WI38 (cell line): ENCODE results near the gene CUTA.
"Not testable (repeated sequence)": the region's sequence is repeated elsewhere in the genome, so short reads cannot be mapped to it uniquely, and the experiment has no call there.

Source experiments
- H3K4me3 ChIP-seq: 2 replicates; pipeline ENCODE4 v1.5.1; 2011; ENCODE audit warnings: low read depth, mild to moderate bottlenecking, control low read depth, low read length
- TF ChIP-seq, protein P1 (sequence below): IDR thresholded peaks from 2 replicates; pipeline ENCODE4 v1.5.1; 2012; ENCODE audit warnings: low read depth, mild to moderate bottlenecking, control low read depth, low read length

Gene CUTA

DNA sequence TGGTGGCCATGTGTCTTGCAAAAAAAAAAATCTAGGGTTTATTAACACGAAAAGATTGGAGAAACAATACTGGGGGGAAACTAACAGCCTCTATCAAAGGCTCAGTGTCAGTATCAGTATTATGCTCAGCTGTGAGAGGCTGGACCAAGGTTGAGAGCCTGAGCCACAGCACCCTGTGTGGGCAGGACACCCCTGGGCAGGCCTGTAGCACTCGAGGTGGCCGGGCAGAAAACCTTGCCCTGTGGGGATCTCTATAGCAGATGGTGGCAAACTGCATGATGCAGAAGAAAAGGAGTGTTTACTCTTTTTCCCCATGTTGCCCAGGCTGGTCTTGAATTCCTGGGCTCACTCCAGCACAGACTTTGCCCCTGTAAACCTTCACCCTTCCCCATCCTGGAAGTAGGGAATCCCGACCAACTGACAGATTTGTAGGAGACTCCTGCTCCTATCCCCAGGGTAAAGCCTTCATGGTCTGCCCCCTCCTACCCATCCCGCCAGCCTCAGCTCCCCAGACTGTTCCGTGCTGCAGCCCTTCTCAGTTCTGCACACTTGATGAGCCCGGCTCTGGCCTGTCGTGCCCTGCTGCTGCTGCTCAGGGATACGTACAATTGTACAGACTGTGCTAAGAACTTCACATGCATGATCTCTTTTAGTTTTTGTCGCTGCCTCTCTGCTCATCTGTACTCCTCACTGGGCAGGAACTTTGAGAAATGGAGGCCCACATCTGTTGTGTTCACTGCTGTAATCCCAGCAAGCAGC lies 34.3 kb downstream of the CUTA start:
- TF ChIP-seq, protein P1, sequence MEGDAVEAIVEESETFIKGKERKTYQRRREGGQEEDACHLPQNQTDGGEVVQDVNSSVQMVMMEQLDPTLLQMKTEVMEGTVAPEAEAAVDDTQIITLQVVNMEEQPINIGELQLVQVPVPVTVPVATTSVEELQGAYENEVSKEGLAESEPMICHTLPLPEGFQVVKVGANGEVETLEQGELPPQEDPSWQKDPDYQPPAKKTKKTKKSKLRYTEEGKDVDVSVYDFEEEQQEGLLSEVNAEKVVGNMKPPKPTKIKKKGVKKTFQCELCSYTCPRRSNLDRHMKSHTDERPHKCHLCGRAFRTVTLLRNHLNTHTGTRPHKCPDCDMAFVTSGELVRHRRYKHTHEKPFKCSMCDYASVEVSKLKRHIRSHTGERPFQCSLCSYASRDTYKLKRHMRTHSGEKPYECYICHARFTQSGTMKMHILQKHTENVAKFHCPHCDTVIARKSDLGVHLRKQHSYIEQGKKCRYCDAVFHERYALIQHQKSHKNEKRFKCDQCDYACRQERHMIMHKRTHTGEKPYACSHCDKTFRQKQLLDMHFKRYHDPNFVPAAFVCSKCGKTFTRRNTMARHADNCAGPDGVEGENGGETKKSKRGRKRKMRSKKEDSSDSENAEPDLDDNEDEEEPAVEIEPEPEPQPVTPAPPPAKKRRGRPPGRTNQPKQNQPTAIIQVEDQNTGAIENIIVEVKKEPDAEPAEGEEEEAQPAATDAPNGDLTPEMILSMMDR: no peak
- no peak overlapping the region for H3K4me3 ChIP-seq

DNA sequence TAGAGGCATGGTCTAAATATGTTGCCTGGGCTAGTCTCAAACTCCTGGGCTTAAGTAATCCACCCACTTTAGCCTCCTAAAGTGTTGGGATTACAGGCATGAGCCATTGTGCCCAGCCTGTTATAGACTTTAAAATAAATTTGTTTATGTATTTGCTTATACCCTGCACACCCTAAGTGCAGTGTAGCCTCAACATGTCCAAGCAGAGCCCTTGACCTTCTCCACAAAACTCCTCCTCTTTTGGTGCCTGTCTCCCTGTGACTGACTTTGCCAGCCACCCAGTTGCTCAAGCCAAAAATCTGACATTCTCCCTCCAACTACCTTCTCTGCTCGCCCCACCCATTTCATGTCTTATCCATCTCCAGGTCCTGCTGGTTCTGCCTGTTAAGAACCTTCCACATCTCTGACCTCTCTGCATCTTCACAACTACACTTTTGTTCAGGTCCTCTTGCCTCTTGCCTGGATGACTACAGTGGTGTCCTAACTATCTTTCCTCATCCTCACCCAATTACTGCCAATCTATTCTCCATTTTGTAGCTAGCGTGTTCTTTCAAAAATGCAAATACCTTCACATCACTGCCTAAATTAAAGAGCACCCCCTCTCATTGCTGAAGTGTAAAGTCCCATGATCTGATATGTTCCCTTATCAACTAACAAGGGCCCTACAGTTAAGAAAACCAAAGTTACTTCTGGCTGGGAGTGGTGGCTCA lies 37.5 kb downstream of the CUTA start:
- TF ChIP-seq, protein P1: no peak
- H3K4me3 ChIP-seq: no peak overlapping the region

DNA sequence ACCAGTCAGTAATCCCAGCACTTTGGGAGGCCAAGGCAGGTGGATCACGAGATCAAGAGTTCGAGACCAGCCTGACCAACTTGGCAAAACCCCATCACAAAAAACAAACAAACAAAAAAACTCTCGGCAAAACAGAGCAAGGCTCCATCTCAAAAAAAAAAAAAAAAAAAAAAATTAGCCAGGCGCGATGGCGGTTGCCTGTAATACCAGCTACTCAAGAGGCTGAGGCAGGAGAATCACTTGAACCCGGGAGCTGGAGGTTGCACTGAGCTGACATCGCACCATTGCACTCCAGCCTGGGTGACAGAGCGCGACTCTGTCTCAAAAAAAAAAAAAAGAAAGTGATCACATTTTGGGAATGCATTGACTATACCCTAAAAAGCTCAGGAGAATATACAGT lies 38.7 kb downstream of the CUTA start:
- H3K4me3 ChIP-seq: not testable (repeated sequence)

DNA sequence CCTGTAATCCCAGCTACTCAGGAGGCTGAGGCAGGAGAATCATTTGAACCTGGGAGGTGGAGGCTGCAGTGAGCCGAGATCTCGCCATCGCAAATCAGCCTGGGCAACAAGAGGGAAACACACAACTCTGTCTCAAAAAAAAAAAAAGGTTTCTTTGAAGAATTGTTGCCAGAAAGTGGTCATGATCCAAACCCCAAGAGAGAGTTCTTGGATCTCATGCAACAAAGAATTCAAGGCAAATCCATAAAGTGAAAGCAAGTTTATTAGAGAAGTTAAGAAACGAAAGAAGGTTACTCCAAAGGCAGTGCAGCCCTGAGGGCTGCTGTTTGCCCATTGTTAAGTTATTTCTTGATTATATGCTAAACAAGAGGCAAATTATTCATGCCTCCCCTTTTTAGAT lies 40.7 kb downstream of the CUTA start:
- TF ChIP-seq, protein P1: no peak
- no peak overlapping the region for H3K4me3 ChIP-seq

DNA sequence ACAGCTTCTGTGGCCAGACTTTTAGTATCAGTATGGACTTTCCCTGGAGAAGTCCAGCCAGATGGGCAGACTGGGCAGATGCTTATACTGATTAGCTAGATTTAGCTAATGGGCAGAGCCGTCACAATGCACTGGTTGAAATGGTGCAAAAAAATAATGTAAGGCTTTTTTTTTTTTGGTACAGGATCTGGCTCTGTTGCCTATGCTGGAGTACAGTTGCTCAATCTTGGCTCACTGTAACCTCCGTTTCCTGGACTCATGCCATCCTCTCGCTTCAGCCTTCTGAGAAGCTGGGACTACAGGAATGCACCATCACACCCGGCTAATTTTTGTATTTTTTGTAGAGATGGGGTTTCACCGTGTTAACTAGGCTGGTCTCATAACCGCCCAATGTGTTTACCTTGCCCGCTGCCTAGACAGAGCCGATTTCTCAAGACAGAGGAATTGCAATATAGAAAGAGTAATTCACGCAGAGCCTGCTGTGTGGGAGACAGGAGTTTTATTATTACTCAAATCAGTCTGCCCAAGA lies 42.7 kb downstream of the CUTA start:
- H3K4me3 ChIP-seq: no peak overlapping the region
- TF ChIP-seq, protein P1: no peak

DNA sequence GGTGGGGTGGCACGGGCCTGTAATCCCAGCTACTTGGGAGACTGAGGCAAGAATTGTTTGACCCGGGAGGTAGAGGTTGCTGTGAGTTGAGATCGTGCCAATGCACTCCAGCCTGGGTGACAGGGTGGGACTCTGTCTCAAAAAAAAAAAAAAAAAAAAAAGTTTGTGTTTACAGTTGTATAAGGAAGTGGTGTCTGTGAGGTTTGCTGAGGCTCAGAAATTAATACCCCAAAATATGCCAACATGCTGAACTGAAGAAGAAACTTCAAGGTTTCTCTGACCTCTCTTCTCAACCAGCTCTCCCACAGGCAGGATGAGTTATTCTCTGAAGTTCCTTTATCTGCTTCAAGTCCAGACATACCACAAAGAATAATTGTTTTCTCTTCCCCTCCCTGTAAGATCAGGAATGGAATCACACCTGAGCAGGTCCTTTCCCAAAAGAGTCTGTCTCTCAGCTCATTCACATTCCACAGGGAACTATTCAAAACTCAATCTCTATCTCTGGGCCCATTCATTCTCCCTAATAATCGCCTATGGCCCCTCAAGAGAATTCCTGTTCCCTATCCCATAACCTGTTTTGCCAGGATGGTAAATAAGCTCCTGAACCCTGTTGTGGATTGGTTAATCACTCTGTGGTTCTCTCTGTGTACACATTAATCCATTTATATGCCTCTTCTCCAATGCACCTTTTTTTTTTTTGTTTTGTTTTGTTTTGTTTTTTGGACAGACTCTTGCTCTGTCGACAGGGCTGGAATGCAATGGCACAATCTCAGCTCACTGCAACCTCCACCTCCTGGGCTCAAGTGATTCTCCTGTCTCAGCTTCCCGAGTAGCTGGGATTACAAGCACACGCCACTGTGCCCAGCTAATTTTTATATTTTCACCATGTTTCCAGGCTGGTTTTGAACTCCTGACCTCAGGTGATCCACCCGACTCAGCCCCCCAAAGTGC lies 43.7 kb downstream of the CUTA start:
- H3K4me3 ChIP-seq: no peak overlapping the region
- TF ChIP-seq, protein P1: no peak

DNA sequence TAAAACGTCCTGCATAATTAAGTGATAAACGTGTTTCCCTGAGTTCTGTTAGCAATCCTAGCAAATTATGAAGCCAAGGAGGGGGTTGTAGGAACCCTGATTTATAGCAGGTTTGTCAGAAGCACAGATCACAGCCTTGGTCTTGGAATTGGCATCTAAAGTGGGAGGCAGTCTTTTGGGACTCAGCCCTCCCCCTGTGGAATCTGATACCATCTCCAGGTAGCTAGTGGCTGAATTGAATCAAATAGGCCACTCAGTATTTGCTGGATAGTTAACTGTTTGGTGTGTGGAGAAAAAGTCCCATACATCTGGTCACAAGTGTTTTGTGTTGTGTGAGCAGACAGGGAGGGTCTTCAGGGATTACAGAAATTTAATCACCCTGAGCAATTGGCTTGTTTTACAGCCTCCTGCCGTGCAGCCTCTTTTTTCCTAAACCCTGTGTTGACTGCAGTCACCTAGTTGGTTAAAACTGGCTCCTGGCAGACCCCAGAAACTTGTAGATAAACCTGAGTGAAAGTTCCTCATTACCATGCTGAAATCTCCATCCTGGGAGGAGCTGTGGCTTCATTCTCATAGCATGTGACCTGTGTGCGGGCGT lies 45.3 kb downstream of the CUTA start:
- TF ChIP-seq, protein P1: no peak
- no peak overlapping the region for H3K4me3 ChIP-seq

DNA sequence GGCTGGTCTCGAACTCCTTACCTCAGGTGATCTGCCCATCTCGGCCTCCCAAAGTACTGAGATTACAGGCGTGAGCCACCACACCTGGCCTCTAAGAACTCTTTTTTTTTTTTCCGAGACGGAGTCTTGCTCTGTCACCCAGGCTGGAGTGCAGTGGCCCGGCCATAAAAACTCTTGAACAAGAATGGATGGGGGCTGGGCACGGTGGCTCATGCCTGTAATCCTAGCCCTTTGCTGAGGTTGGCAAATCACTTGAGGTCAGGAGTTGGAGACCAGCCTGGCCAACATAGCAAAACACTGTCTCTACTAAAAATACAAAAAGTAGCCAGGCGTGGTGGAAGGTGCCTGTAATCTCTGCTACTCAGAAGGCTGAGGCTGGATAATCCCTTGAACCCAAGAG lies 46.0 kb downstream of the CUTA start:
- H3K4me3 ChIP-seq: not testable (repeated sequence)

DNA sequence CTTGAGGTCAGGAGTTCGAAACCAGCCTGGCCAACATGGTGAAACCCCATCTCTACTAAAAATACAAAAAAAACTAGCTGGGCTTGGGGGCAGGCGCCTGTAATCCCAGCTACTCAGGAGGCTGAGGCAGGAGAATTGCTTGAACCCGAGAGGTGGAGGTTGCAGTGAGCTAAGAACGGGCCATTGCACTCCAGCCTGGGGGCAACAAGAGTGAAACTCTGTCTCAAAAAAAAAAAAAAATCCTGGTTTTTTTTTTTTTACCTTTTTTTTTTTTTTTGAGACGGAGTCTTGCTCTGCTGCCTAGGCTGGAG lies 50.2 kb downstream of the CUTA start:
- not testable (repeated sequence) for H3K4me3 ChIP-seq
